AG08396 (cell line): Measurements from ENCODE around the gene DNM3.
A peak's percentile ranks its signal among the peaks of the same experiment; 100 is the strongest.

Experiments
- DNase-seq: peaks from one replicate; pipeline ENCODE4 v3.0.0; 2012; ENCODE audit warnings: low spot score, mixed read lengths

DNM3 gene

GRCh38 chr1:171817511-171818265 lies 23.6 kb upstream of the DNM3 start:
- peak; percentile 68 for DNase-seq

- DNase-seq = no peak
These were observed 21.4 kb upstream of the DNM3 start for GRCh38 chr1:171819946-171820345.

GRCh38 chr1:171826973-171827372 lies 14.3 kb upstream of the DNM3 start:
- no peak for DNase-seq

GRCh38 chr1:171828794-171829193 lies 12.5 kb upstream of the DNM3 start:
- DNase-seq = no peak

- no peak for DNase-seq
These were observed 8.0 kb upstream of the DNM3 start for GRCh38 chr1:171833091-171833825.

GRCh38 chr1:171834821-171835220 lies 6.5 kb upstream of the DNM3 start:
- DNase-seq = no peak

GRCh38 chr1:171835891-171836290 lies 5.4 kb upstream of the DNM3 start:
- no peak for DNase-seq

GRCh38 chr1:171841931-171842761 lies 848 bp downstream of the DNM3 start:
- DNase-seq = peak; percentile 31

- no peak for DNase-seq
These were observed 3.1 kb downstream of the DNM3 start for GRCh38 chr1:171844381-171844780.

- DNase-seq = no peak
These were observed 4.7 kb downstream of the DNM3 start for GRCh38 chr1:171845998-171846397.

GRCh38 chr1:171849245-171849898 lies 8.1 kb downstream of the DNM3 start:
- no peak for DNase-seq

GRCh38 chr1:171850651-171851350 lies 9.5 kb downstream of the DNM3 start:
- DNase-seq = no peak

GRCh38 chr1:171852272-171852671 lies 11.0 kb downstream of the DNM3 start:
- DNase-seq = peak; percentile 45

GRCh38 chr1:171855381-171855780 lies 14.1 kb downstream of the DNM3 start:
- no peak for DNase-seq

- DNase-seq = no peak
These were observed 17.4 kb downstream of the DNM3 start for GRCh38 chr1:171858696-171859095.

- no peak for DNase-seq
These were observed 19.4 kb downstream of the DNM3 start for GRCh38 chr1:171860696-171861095.

- DNase-seq = no peak
These were observed 22.2 kb downstream of the DNM3 start for GRCh38 chr1:171863531-171863930.

GRCh38 chr1:171864308-171864707 lies 23.0 kb downstream of the DNM3 start:
- no peak for DNase-seq

- DNase-seq = no peak
These were observed 23.8 kb downstream of the DNM3 start for GRCh38 chr1:171865106-171865505.

- DNase-seq = no peak
These were observed 25.9 kb downstream of the DNM3 start for GRCh38 chr1:171867236-171867635.

GRCh38 chr1:171868217-171868803 lies 27.0 kb downstream of the DNM3 start:
- no peak for DNase-seq
